ENCODE measurements around the gene TWF1. TPM values are rescaled to one million over a fixed set of nuclear protein-coding genes. Genes with fewer than 3 reads are reported as not detected.

TWF1 gene
- total and polyA plus RNA-seq, 2 donors (not counting 3 experiments of a cell fraction or from before 2014, with no cell fraction given): 23.8 to 75.5 TPM

DNA sequence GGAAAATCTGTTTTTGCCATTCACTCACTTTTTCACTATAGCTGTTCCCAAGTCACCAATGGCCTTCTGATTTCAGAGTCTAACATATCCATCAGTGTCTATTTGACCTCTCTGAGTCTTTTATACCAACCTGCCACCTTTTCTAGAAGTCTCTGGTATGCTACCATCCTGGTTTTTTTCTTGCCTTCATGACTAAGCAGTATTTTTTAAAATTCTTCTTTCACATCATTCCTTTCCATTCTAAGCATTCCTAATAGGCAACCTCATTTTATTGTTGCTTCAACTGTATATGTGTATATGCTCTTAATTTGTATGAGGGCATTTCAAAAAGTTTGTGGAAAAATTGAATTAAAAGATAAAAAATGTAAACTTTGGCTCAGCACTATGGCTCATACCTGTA is 42.3 kb downstream of the TWF1 start:
- ChIA-PET POLR2A (no interaction called here), CTCF (interaction anchor here (1.1 to 2.3 kb wide), 3 partner anchors 8 to 39 kb away, joined by 3 to 5 read pairs (median 5); no protein-coding TSS in a partner anchor)
- H3K4me3 ChIP-seq (replicated peaks in 1 of 3; ENCODE audit: insufficient read depth in 1 of 3, low read depth in 1 of 3, low read length in 3 of 3): no peak overlapping the region
- H3K36me3 ChIP-seq (ENCODE audit: control insufficient read depth in 2 of 2, extremely low read depth in 1 of 2, insufficient read depth in 2 of 2, low read length in 2 of 2): no peaks in the 10 kb centered on the region
- no peak for DNase-seq (ENCODE audit: low read depth, low spot score)
- no peak overlapping the region for H3K4me2 ChIP-seq (ENCODE audit: insufficient read depth, low read length)
- H4K20me1 ChIP-seq (replicated peaks; ENCODE audit: control insufficient read depth, extremely low read depth, insufficient read depth, low read length): no peaks in the 10 kb centered on the region
- intact Hi-C loops (cut with micrococcal nuclease) (no loop called here), dilution Hi-C loops (cut with MboI; ENCODE audit: extremely low pct_ligation_motif_present, low sequenced_read_pairs) (no loop called here)
- peaks cover 5% of the 10 kb centered on the region for H3K79me2 ChIP-seq (ENCODE audit: control insufficient read depth, insufficient read depth, low read length)
- peaks cover 9% of the 10 kb centered on the region for H3K4me1 ChIP-seq (ENCODE audit: control insufficient read depth, extremely low read depth, insufficient read depth, low read length)
- no peaks in the 10 kb centered on the region for H3K9me1 ChIP-seq (replicated peaks; ENCODE audit: control insufficient read depth, extremely low read depth, insufficient read depth, low read length)
- H2AFZ ChIP-seq (ENCODE audit: low read depth, low read length): no peak overlapping the region
- H3K27ac ChIP-seq (ENCODE audit: insufficient read depth, low read depth, low read length): no peak overlapping the region
- no peaks in the 10 kb centered on the region for H3K27me3 ChIP-seq (ENCODE audit: control insufficient read depth in 2 of 2, insufficient read depth in 2 of 2, low read length in 2 of 2)
- no peak overlapping the region for H3K9ac ChIP-seq (replicated peaks; ENCODE audit: extremely low read depth, insufficient read depth, low read length)
- FAIRE-seq: no peak
- no peaks in the 10 kb centered on the region for H3K9me3 ChIP-seq (replicated peaks; ENCODE audit: control insufficient read depth, insufficient read depth, low read length)
- no peak for TF ChIP-seq EZH2 (IDR thresholded peaks at IDR 0.05; ENCODE audit: borderline replicate concordance, low read depth, low read length, severe bottlenecking)
- TF ChIP-seq, protein P1, sequence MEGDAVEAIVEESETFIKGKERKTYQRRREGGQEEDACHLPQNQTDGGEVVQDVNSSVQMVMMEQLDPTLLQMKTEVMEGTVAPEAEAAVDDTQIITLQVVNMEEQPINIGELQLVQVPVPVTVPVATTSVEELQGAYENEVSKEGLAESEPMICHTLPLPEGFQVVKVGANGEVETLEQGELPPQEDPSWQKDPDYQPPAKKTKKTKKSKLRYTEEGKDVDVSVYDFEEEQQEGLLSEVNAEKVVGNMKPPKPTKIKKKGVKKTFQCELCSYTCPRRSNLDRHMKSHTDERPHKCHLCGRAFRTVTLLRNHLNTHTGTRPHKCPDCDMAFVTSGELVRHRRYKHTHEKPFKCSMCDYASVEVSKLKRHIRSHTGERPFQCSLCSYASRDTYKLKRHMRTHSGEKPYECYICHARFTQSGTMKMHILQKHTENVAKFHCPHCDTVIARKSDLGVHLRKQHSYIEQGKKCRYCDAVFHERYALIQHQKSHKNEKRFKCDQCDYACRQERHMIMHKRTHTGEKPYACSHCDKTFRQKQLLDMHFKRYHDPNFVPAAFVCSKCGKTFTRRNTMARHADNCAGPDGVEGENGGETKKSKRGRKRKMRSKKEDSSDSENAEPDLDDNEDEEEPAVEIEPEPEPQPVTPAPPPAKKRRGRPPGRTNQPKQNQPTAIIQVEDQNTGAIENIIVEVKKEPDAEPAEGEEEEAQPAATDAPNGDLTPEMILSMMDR (IDR thresholded peaks at IDR 0.05; ENCODE audit: extremely low read depth in 1 of 2, insufficient read depth in 1 of 2, low read depth in 1 of 2, low read length in 2 of 2): no peak
- no peak for TF ChIP-seq FOS (IDR thresholded peaks at IDR 0.05; ENCODE audit: borderline replicate concordance, insufficient read depth, low read length)
- no peak for TF ChIP-seq MAX (IDR thresholded peaks at IDR 0.05; ENCODE audit: insufficient read depth, insufficient read length)
- no peak for TF ChIP-seq GATA2 (IDR thresholded peaks at IDR 0.05; ENCODE audit: insufficient read depth, insufficient read length, low read depth, low read length)
- TF ChIP-seq JUN (IDR thresholded peaks at IDR 0.05; ENCODE audit: borderline replicate concordance, insufficient read depth, insufficient read length, low read depth): no peak
- TF ChIP-seq POLR2AphosphoS5 (IDR thresholded peaks at IDR 0.05; ENCODE audit: insufficient read depth, low read depth, low read length): no peak
- no peak for TF ChIP-seq POLR2A (IDR thresholded peaks at IDR 0.05; ENCODE audit: low read depth, low read length)
- no peak for TF ChIP-seq MYC (IDR thresholded peaks at IDR 0.05; ENCODE audit: low read depth, low read length)
- BruUV-seq (replicated peaks): no TSS peak

All from endothelial cell of umbilical vein (primary cell).